Activated B cell treated with CpG ODN at 0.5 μM for 24 hours (primary cell): ENCODE data around the gene OR2H1. TPM values are rescaled to one million over a fixed set of nuclear protein-coding genes. Genes with fewer than 3 reads are reported as not detected.

Experiments used
- ATAC-seq: fragments of 200-7000 bp; cut with Tn5 transposase; one replicate; pipeline ENCODE4 v1.10.0; 2021; ENCODE audit warnings: low read depth, mild to moderate bottlenecking, moderate library complexity
- CTCF ChIA-PET: fragments of 350-600 bp; sonication (Branson Sonifier 250); formaldehyde crosslinking; loops from one replicate; lab custom pipeline; 2021; ENCODE audit warnings: antibody characterized with exemption; lab: Charles Lee
- POLR2A ChIA-PET: fragments of 350-600 bp; sonication (Branson Sonifier 250); formaldehyde crosslinking; loops from one replicate; lab custom pipeline; 2021; ENCODE audit warnings: antibody characterized with exemption; lab: Charles Lee
- DNase-seq: peaks from one replicate; pipeline ENCODE4 v3.0.0; 2022
- H3K27ac Mint-ChIP-seq: one replicate; pipeline ENCODE4 v1.8.0; 2020; ENCODE audit warnings: mixed read lengths
- H3K27me3 Mint-ChIP-seq: one replicate; pipeline ENCODE4 v1.8.0; 2021; ENCODE audit warnings: mixed read lengths
- H3K36me3 Mint-ChIP-seq: one replicate; pipeline ENCODE4 v1.8.0; 2021; ENCODE audit warnings: low read depth, mixed read lengths
- H3K4me1 Mint-ChIP-seq: one replicate; pipeline ENCODE4 v1.8.0; 2021; ENCODE audit warnings: mixed read lengths
- H3K4me3 Mint-ChIP-seq: one replicate; pipeline ENCODE4 v1.8.0; 2020; ENCODE audit warnings: mild to moderate bottlenecking, mixed read lengths
- H3K9me3 Mint-ChIP-seq: one replicate; pipeline ENCODE4 v1.8.0; 2020; ENCODE audit warnings: mixed read lengths
- intact Hi-C: fragments of 100-400 bp; cut with micrococcal nuclease; formaldehyde crosslinking; loops from one replicate; pipeline ENCODE4 v1.15.1; 2024
- total RNA-seq: library from RNA; stranded (reverse); gene quantifications from 2 replicates; pipeline ENCODE4 v1.2.3, GENCODE V29; 2022
- TF ChIP-seq, protein P1 (sequence below): fragments of 200-600 bp; IDR thresholded peaks from one replicate; pipeline ENCODE4 v1.8.0; 2022; ENCODE audit warnings: antibody characterized with exemption, mild to moderate bottlenecking

Gene OR2H1
- total RNA-seq: not detected in 2 replicates

DNA sequence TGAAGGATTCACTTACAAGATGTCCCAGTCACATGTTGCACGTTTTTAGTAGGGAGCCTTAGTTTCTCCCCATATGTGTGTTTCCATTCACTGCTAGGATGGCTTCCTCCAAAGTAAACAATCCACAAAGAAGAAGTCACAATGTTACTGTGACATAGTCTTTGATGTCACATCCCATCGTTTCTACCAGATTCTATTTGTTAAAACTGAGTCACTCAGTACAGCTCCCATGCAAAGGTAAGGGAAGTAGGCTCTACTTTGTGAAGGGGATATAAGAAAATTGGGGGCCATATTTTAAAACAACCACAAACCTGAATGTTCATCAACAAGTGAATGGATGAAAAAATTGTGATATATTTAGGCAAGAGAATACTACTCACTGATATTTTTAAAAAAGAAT is at the start of gene OR2H1, which contains the start of gene OR11A1:
Gene OR2H1, plus strand, starts transcription at position 185 of the 400 bp plus-strand sequence. CDS start 4,615 bp downstream, outside the sequence.
Gene OR11A1, minus strand, starts transcription at position 101 of the 400 bp plus-strand sequence. CDS start 29,430 bp downstream, outside the sequence.
- Mint-ChIP-seq H3K27me3 (peaks cover 8% of the 10 kb centered on the region), H3K9me3 (no peaks in the 10 kb centered on the region), H3K4me3 (no peak within 1 kb of the TSS), H3K36me3 (no peaks in the 10 kb centered on the region), H3K4me1 (no peaks in the 10 kb centered on the region), H3K27ac (no peak within 1 kb of the TSS)
- ATAC-seq (no peak), DNase-seq (no peak)
- TF ChIP-seq, protein P1, sequence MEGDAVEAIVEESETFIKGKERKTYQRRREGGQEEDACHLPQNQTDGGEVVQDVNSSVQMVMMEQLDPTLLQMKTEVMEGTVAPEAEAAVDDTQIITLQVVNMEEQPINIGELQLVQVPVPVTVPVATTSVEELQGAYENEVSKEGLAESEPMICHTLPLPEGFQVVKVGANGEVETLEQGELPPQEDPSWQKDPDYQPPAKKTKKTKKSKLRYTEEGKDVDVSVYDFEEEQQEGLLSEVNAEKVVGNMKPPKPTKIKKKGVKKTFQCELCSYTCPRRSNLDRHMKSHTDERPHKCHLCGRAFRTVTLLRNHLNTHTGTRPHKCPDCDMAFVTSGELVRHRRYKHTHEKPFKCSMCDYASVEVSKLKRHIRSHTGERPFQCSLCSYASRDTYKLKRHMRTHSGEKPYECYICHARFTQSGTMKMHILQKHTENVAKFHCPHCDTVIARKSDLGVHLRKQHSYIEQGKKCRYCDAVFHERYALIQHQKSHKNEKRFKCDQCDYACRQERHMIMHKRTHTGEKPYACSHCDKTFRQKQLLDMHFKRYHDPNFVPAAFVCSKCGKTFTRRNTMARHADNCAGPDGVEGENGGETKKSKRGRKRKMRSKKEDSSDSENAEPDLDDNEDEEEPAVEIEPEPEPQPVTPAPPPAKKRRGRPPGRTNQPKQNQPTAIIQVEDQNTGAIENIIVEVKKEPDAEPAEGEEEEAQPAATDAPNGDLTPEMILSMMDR: no peak
- CTCF ChIA-PET: no interaction called here
- intact Hi-C loops: no loop called here
- POLR2A ChIA-PET: no interaction called here

DNA sequence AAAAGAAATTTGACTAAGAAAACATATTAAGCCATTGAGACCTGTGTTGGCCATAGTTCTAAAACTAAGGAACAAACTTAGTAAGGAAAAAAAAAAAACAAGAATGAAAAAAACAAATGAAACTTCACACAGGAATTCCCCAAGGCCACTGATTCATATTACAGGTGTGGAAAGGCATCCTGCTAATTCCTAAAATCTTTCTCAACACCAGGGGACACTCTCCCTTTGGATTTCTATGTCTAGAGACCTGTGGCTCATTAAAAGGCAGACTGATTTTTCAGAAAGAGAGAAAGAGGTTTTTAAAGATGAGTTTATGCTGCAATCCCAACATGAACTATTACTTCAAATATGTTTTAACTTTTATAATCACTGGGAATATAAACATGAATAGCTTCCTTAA is 42.4 kb upstream of the OR2H1 start, which contains the start of gene OR12D1:
Gene OR12D1, plus strand, starts transcription at position 341 of the 400 bp plus-strand sequence.
- TF ChIP-seq, protein P1: no peak
- CTCF ChIA-PET: no interaction called here
- intact Hi-C loops: no loop called here
- DNase-seq (no peak), ATAC-seq (no peak)
- Mint-ChIP-seq H3K4me1 (no peaks in the 10 kb centered on the region), H3K27me3 (peaks cover 27% of the 10 kb centered on the region), H3K4me3 (no peak within 1 kb of the TSS), H3K9me3 (peaks cover 10% of the 10 kb centered on the region), H3K27ac (no peak within 1 kb of the TSS), H3K36me3 (no peaks in the 10 kb centered on the region)
- POLR2A ChIA-PET: no interaction called here

DNA sequence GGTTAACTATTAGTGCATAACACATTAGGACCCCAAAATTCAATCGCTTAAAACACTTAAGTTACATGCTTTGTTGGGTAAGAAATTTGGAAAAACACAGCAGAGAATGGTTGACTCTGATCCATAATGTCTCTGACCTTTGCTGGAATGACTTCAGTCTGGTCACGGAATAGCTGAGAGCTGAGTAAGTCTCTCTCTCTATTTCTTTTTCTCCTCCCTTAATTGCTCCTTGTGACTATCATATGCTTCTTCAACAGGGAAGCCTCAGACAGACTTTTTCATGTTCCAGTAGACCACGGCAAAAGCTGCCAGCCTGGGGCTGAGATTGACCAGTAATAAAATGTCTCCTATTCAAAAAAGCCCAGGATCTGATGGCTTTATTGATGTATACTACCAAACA is 37.4 kb upstream of the OR2H1 start:
- no peak overlapping the region for H3K4me3 Mint-ChIP-seq

DNA sequence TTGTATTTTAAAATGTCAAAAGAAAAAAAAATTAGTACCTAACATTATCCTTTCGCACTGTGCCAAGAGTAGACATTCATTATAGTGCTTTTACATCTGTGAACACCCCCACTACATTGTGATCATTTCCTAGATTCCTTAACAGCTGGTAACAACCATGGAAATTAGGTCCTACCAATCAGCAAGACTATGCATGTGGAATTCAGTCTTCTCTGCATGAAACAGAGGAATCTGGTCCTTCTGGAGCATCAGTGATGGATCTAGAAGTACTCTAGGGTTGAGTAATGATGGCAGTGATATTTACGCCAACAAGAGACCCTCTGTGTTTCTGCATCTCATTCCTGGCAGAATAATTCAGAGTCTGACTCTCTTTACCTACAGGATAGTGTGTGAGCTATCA is 32.8 kb upstream of the OR2H1 start:
- TF ChIP-seq, protein P1: no peak
- no peaks in the 10 kb centered on the region for H3K4me1 Mint-ChIP-seq
- no peak overlapping the region for H3K27ac Mint-ChIP-seq
- no peaks in the 10 kb centered on the region for H3K9me3 Mint-ChIP-seq
- DNase-seq (no peak), ATAC-seq (no peak)
- POLR2A ChIA-PET: no interaction called here
- peaks cover 13% of the 10 kb centered on the region for H3K27me3 Mint-ChIP-seq
- CTCF ChIA-PET: no interaction called here
- H3K4me3 Mint-ChIP-seq: no peak overlapping the region
- intact Hi-C loops: no loop called here
- H3K36me3 Mint-ChIP-seq: no peaks in the 10 kb centered on the region

More for the DNA sequence above, 37.4 kb upstream of the OR2H1 start:
- peaks cover 14% of the 10 kb centered on the region for H3K27me3 Mint-ChIP-seq
- no peak for DNase-seq
- no peak overlapping the region for H3K27ac Mint-ChIP-seq
- ChIA-PET CTCF (no interaction called here), POLR2A (no interaction called here)
- ATAC-seq: no peak
- H3K9me3 Mint-ChIP-seq: no peaks in the 10 kb centered on the region
- no peaks in the 10 kb centered on the region for H3K4me1 Mint-ChIP-seq
- TF ChIP-seq, protein P1: no peak
- intact Hi-C loops: no loop called here
- H3K36me3 Mint-ChIP-seq: no peaks in the 10 kb centered on the region

DNA sequence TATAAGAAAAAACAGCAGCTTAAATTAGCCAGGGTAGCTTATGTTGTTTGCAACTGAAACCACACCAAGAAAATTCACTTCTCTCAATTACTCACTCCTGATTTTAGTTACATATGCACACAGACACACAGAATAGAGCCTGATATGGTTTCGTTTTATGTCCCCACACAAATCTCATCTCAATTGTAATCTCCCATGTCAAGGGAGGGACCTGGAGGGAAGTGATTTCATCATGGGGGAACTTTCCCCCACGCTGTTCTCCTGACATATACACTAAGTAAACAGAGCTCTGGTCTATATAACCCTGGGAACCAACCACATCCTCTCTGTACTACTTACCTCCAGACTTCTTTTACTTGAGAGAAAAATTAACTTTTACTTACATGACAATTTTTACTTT is 32.4 kb upstream of the OR2H1 start:
- no peak for ATAC-seq

More for the DNA sequence above, 32.4 kb upstream of the OR2H1 start:
- CTCF ChIA-PET: no interaction called here
- POLR2A ChIA-PET: no interaction called here
- TF ChIP-seq, protein P1: no peak
- no peaks in the 10 kb centered on the region for H3K36me3 Mint-ChIP-seq
- H3K27ac Mint-ChIP-seq: no peak overlapping the region
- intact Hi-C loops: no loop called here
- DNase-seq: no peak
- no peak overlapping the region for H3K4me3 Mint-ChIP-seq
- H3K27me3 Mint-ChIP-seq: peaks cover 13% of the 10 kb centered on the region
- no peaks in the 10 kb centered on the region for H3K4me1 Mint-ChIP-seq
- no peaks in the 10 kb centered on the region for H3K9me3 Mint-ChIP-seq
